Measurements from ENCODE around the gene MAMDC4.

GRCh38 chr9:136840140-136840876 lies 11.8 kb upstream of the MAMDC4 start:
- no peak for TF ChIP-seq CTCF (conservative IDR thresholded peaks at IDR 0.05)
- 0 out of 2 replicates have a peak, but pooled peaks have one; percentile 26 for TF ChIP-seq ZFX (IDR thresholded peaks at IDR 0.05)
